ENCODE measurements around the gene RMDN2.

RMDN2 gene

GRCh38 chr2:37885329-37885993, 39.6 kb upstream of the RMDN2 start:
- Histone ChIP-seq H3K4me3 (ENCODE audit: low read depth in 1 of 2, low read length in 2 of 2) (no peak overlapping the region), H4K20me1 (ENCODE audit: insufficient read depth, low read length) (no peaks in the 10 kb centered on the region), H3K79me2 (ENCODE audit: insufficient read depth, low read length) (no peaks in the 10 kb centered on the region), H3K4me2 (ENCODE audit: insufficient read depth, low read length) (no peak overlapping the region), H3K27ac (ENCODE audit: low read length) (no peak overlapping the region), H3K36me3 (ENCODE audit: insufficient read depth, low read length) (no peaks in the 10 kb centered on the region), H3K9me3 (ENCODE audit: insufficient read depth, low read length, severe bottlenecking) (no peaks in the 10 kb centered on the region), H3K4me1 (ENCODE audit: insufficient read depth, low read length) (no peaks in the 10 kb centered on the region), H3K9ac (ENCODE audit: low read depth, low read length) (no peak overlapping the region), H2AFZ (ENCODE audit: low read depth, low read length) (no peak overlapping the region), H3K27me3 (ENCODE audit: insufficient read depth, low read length, poor library complexity) (peaks cover 3% of the 10 kb centered on the region)
- DNase-seq, result no peak
- TF ChIP-seq EZH2 (IDR thresholded peaks at IDR 0.05; ENCODE audit: borderline replicate concordance, low read depth, low read length, severe bottlenecking) (no peak), CTCF (IDR thresholded peaks at IDR 0.05; ENCODE audit: borderline replicate concordance, extremely low read depth, low read length, poor library complexity, severe bottlenecking) (no peak)
- ATAC-seq (ENCODE audit: insufficient read depth, low read depth), result no peak

- no peaks in the 10 kb centered on the region for H3K4me1 ChIP-seq (ENCODE audit: insufficient read depth, low read length)
- H4K20me1 ChIP-seq (ENCODE audit: insufficient read depth, low read length), result no peaks in the 10 kb centered on the region
- ATAC-seq (ENCODE audit: insufficient read depth, low read depth) (no peak), DNase-seq (no peak)
- H3K9me3 ChIP-seq (ENCODE audit: insufficient read depth, low read length, severe bottlenecking), result no peaks in the 10 kb centered on the region
- no peak overlapping the region for H3K9ac ChIP-seq (ENCODE audit: low read depth, low read length)
- H3K4me3 ChIP-seq (ENCODE audit: low read depth in 1 of 2, low read length in 2 of 2), result no peak overlapping the region
- H3K36me3 ChIP-seq (ENCODE audit: insufficient read depth, low read length), result no peaks in the 10 kb centered on the region
- no peaks in the 10 kb centered on the region for H3K79me2 ChIP-seq (ENCODE audit: insufficient read depth, low read length)
- no peak overlapping the region for H2AFZ ChIP-seq (ENCODE audit: low read depth, low read length)
- no peak overlapping the region for H3K4me2 ChIP-seq (ENCODE audit: insufficient read depth, low read length)
- peaks cover 3% of the 10 kb centered on the region for H3K27me3 ChIP-seq (ENCODE audit: insufficient read depth, low read length, poor library complexity)
- no peak for TF ChIP-seq EZH2 (IDR thresholded peaks at IDR 0.05; ENCODE audit: borderline replicate concordance, low read depth, low read length, severe bottlenecking)
- TF ChIP-seq CTCF (IDR thresholded peaks at IDR 0.05; ENCODE audit: borderline replicate concordance, extremely low read depth, low read length, poor library complexity, severe bottlenecking), result no peak
- no peak overlapping the region for H3K27ac ChIP-seq (ENCODE audit: low read length)
Measured at GRCh38 chr2:37886745-37887144, 38.3 kb upstream of the RMDN2 start.

GRCh38 chr2:37887286-37887685, 37.8 kb upstream of the RMDN2 start:
- Histone ChIP-seq H3K27me3 (ENCODE audit: insufficient read depth, low read length, poor library complexity) (peaks cover 4% of the 10 kb centered on the region), H3K9me3 (ENCODE audit: insufficient read depth, low read length, severe bottlenecking) (no peaks in the 10 kb centered on the region), H3K79me2 (ENCODE audit: insufficient read depth, low read length) (no peaks in the 10 kb centered on the region), H3K27ac (ENCODE audit: low read length) (no peak overlapping the region), H3K4me1 (ENCODE audit: insufficient read depth, low read length) (no peaks in the 10 kb centered on the region), H4K20me1 (ENCODE audit: insufficient read depth, low read length) (no peaks in the 10 kb centered on the region), H2AFZ (ENCODE audit: low read depth, low read length) (no peak overlapping the region), H3K36me3 (ENCODE audit: insufficient read depth, low read length) (no peaks in the 10 kb centered on the region), H3K4me2 (ENCODE audit: insufficient read depth, low read length) (no peak overlapping the region), H3K4me3 (ENCODE audit: low read depth in 1 of 2, low read length in 2 of 2) (no peak overlapping the region), H3K9ac (ENCODE audit: low read depth, low read length) (no peak overlapping the region)
- no peak for ATAC-seq (ENCODE audit: insufficient read depth, low read depth)
- no peak for TF ChIP-seq CTCF (IDR thresholded peaks at IDR 0.05; ENCODE audit: borderline replicate concordance, extremely low read depth, low read length, poor library complexity, severe bottlenecking)
- no peak for TF ChIP-seq EZH2 (IDR thresholded peaks at IDR 0.05; ENCODE audit: borderline replicate concordance, low read depth, low read length, severe bottlenecking)
- no peak for DNase-seq
